B cell (primary cell): Measurements from ENCODE around the gene VPS13D.

Experiments
- EZH2 ChIP-seq: IDR thresholded peaks from 2 replicates; pipeline ENCODE4 v1.6.1; 2012; ENCODE audit warnings: borderline replicate concordance, low read depth, mild to moderate bottlenecking, moderate library complexity, low read length; ENCODE audit not compliant: insufficient read depth, poor library complexity, severe bottlenecking
- TF ChIP-seq, protein P1 (sequence below): fragments of 200-600 bp; IDR thresholded peaks from one replicate; pipeline ENCODE4 v1.8.0; 2022; ENCODE audit warnings: antibody characterized with exemption, mild to moderate bottlenecking

DNA sequence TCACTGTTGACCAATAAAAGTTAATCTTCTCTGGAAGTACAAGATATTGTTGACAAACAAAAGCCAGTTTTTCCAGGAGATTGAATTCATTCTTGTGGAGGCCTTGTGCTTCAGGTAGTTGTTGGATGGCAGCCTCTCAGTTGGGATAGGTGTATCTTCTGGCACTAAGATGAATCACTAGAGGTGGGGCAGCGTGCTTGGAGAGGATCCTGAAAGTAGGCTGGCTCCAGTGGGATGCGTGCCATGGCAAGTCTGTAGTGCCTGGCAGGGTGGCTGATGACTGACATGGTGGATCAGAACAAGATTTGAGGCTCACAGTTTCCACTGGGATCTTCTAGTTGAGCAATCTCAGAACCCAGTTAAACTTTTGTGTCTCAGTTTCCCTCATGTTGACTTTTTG is 2.4 kb downstream of the VPS13D start:
- TF ChIP-seq, protein P1, sequence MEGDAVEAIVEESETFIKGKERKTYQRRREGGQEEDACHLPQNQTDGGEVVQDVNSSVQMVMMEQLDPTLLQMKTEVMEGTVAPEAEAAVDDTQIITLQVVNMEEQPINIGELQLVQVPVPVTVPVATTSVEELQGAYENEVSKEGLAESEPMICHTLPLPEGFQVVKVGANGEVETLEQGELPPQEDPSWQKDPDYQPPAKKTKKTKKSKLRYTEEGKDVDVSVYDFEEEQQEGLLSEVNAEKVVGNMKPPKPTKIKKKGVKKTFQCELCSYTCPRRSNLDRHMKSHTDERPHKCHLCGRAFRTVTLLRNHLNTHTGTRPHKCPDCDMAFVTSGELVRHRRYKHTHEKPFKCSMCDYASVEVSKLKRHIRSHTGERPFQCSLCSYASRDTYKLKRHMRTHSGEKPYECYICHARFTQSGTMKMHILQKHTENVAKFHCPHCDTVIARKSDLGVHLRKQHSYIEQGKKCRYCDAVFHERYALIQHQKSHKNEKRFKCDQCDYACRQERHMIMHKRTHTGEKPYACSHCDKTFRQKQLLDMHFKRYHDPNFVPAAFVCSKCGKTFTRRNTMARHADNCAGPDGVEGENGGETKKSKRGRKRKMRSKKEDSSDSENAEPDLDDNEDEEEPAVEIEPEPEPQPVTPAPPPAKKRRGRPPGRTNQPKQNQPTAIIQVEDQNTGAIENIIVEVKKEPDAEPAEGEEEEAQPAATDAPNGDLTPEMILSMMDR: no peak
- TF ChIP-seq EZH2: no peak
